CD14-positive monocyte (primary cell): Measurements from ENCODE around the gene SLC2A4RG. TPM values are rescaled to one million over a fixed set of nuclear protein-coding genes. Genes with fewer than 3 reads are reported as not detected.

Experiments
- DNase-seq, 3 donors: peaks; one replicate each; pipeline ENCODE4 v3.0.0-alpha.2; 2011 to 2022
- H2AFZ ChIP-seq: 2 replicates; pipeline ENCODE4 v1.6.0; 2012; ENCODE audit warnings: mild to moderate bottlenecking, low read depth, low read length, inconsistent platforms; ENCODE audit not compliant: insufficient read depth, poor library complexity, severe bottlenecking
- H3K27ac ChIP-seq, 2 donors: 1 replicate in 1 of 2; 2 replicates in 1 of 2; pipeline ENCODE4 v1.5.1; 2012 to 2013; ENCODE audit warnings: low read length in 2 of 2, control low read depth in 1 of 2, inconsistent platforms in 1 of 2, low read depth in 1 of 2, mild to moderate bottlenecking in 1 of 2
- H3K27me3 ChIP-seq, 2 donors: one replicate each; pipeline versions ENCODE4 v1.6.0 to v1.6.1; 2011 to 2013; ENCODE audit warnings: low read length in 2 of 2; ENCODE audit not compliant: control insufficient read depth in 2 of 2, insufficient read depth in 2 of 2
- H3K36me3 ChIP-seq, 2 donors: replicated peaks in 1 of 2; 1 replicate in 1 of 2; 2 replicates in 1 of 2; pipeline versions ENCODE4 v1.5.1 to v1.6.1; 2012 to 2013; ENCODE audit warnings: low read length in 2 of 2, control low read depth in 1 of 2, inconsistent platforms in 1 of 2, mild to moderate bottlenecking in 1 of 2; ENCODE audit not compliant: insufficient read depth in 2 of 2, control insufficient read depth in 1 of 2
- H3K4me1 ChIP-seq, 2 donors: 1 replicate in 1 of 2; 2 replicates in 1 of 2; pipeline versions ENCODE4 v1.5.1 to v1.6.1; 2012 to 2013; ENCODE audit warnings: low read length in 2 of 2, control low read depth in 1 of 2, inconsistent platforms in 1 of 2, mild to moderate bottlenecking in 1 of 2, moderate library complexity in 1 of 2; ENCODE audit not compliant: insufficient read depth in 2 of 2, control insufficient read depth in 1 of 2
- H3K4me2 ChIP-seq: replicated peaks from 2 replicates; pipeline ENCODE3; 2012; ENCODE audit warnings: low read length, moderate library complexity, mild to moderate bottlenecking; ENCODE audit not compliant: poor library complexity, severe bottlenecking; ENCODE audit errors: extremely low read depth
- H3K4me3 ChIP-seq, 3 experiments: fragments of 200-600 bp in 1 of 3; sonication (generic) in 1 of 3; replicated peaks in 1 of 3; 1 replicate in 2 of 3; 2 replicates in 1 of 3; pipeline ENCODE4 v1.5.1; 2011 to 2013; ENCODE audit warnings: low read length in 3 of 3, mild to moderate bottlenecking in 3 of 3, control low read depth in 2 of 3, low read depth in 2 of 3, inconsistent platforms in 1 of 3, moderate library complexity in 1 of 3
- H3K79me2 ChIP-seq: 2 replicates; pipeline ENCODE4 v1.6.0; 2012; ENCODE audit warnings: mild to moderate bottlenecking, control low read depth, inconsistent platforms, low read length, moderate library complexity; ENCODE audit not compliant: insufficient read depth
- H3K9ac ChIP-seq: 2 replicates; pipeline ENCODE4 v1.6.0; 2017; ENCODE audit warnings: low read length, mild to moderate bottlenecking; ENCODE audit not compliant: insufficient read depth, poor library complexity, severe bottlenecking
- H3K9me3 ChIP-seq, 2 donors: replicated peaks in 1 of 2; 1 replicate in 1 of 2; 2 replicates in 1 of 2; pipeline versions ENCODE4 v1.5.1 to v1.6.1; 2012 to 2013; ENCODE audit warnings: low read length in 2 of 2, control low read depth in 1 of 2; ENCODE audit not compliant: control insufficient read depth in 1 of 2, insufficient read depth in 1 of 2
- H4K20me1 ChIP-seq: 2 replicates; pipeline ENCODE4 v1.6.0; 2012; ENCODE audit warnings: mild to moderate bottlenecking, low read length, control low read depth, moderate library complexity; ENCODE audit not compliant: insufficient read depth
- H3K27ac Mint-ChIP-seq, 7 donors: one replicate each; pipeline ENCODE4 v1.8.0; 2020; ENCODE audit warnings: mild to moderate bottlenecking in 7 of 7, mixed read lengths in 7 of 7, moderate library complexity in 6 of 7, inconsistent platforms in 2 of 7
- H3K27me3 Mint-ChIP-seq, 3 donors: one replicate each; pipeline ENCODE4 v1.8.0; 2021 to 2022; ENCODE audit warnings: low read depth in 3 of 3, mild to moderate bottlenecking in 3 of 3, mixed read lengths in 3 of 3, moderate library complexity in 3 of 3, inconsistent platforms in 1 of 3
- H3K36me3 Mint-ChIP-seq, 2 donors: one replicate each; pipeline ENCODE4 v1.8.0; 2020; ENCODE audit warnings: mixed read lengths in 2 of 2, inconsistent platforms in 1 of 2, mild to moderate bottlenecking in 1 of 2
- H3K4me1 Mint-ChIP-seq: one replicate; pipeline ENCODE4 v1.8.0; 2020; ENCODE audit warnings: mild to moderate bottlenecking, mixed read lengths
- H3K4me3 Mint-ChIP-seq, 2 donors: one replicate each; pipeline ENCODE4 v1.8.0; 2020; ENCODE audit warnings: mild to moderate bottlenecking in 2 of 2, mixed read lengths in 2 of 2, moderate library complexity in 1 of 2
- H3K9me3 Mint-ChIP-seq, 7 donors: one replicate each; pipeline ENCODE4 v1.8.0; 2020 to 2022; ENCODE audit warnings: mixed read lengths in 7 of 7, mild to moderate bottlenecking in 6 of 7, moderate library complexity in 6 of 7, inconsistent platforms in 2 of 7
- CTCF ChIP-seq: fragments of 200-600 bp; IDR thresholded peaks from one replicate; pipeline ENCODE4 v1.8.0; 2022; ENCODE audit warnings: antibody characterized with exemption, mild to moderate bottlenecking
- WGBS: methylation state at CpG from one replicate; pipeline ENCODE4 v1.1.5; 2013; ENCODE audit warnings: missing lambda C conversion rate; ENCODE audit not compliant: insufficient coverage; 5-methylcytosine and 5-hydroxymethylcytosine counted together
- intact Hi-C, 2 donors: fragments of 100-400 bp; cut with micrococcal nuclease; formaldehyde crosslinking; loops; one replicate each; pipeline versions ENCODE4 v1.15.0 to v1.15.1; 2023
- polyA plus RNA-seq, 3 donors: library from polyadenylated mRNA; depleted of rRNA in 1 of 3; unstranded in 2 of 3; stranded (reverse) in 1 of 3; fragments of 300-500 nt in 2 of 3; fragments of >200 nt in 1 of 3; fragmentation: Illumina TruSeq in 2 of 3; gene quantifications; 1 replicate in 2 of 3; 2 replicates in 1 of 3; pipeline ENCODE4 v1.2.3, GENCODE V29; 2012 to 2021

Gene SLC2A4RG
- polyA plus RNA-seq, 3 donors = 0.46 to 21.0 (median 1.5) TPM

DNA sequence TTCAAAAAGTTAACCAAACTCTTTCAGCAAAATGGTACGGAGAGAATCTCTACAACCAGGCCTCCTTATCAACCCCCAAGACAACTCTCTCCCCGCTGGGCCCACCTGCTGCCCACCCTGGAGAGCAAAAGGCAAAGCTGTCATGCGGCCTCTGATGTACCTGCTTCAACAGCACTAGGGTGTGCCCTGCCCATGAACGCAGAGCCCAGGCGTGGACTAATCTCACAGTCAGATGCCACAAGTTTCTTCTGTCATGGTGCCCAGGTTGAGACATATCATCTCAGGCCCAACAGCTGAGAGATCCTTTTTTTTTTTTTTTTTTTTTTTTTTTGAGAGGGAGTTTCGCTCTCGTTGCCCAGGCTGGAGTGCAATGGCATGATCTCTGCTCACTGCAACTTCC, 26.3 kb downstream of the SLC2A4RG start:
- Histone ChIP-seq H4K20me1 (no peaks in the 10 kb centered on the region), H3K27me3 (no peaks in the 10 kb centered on the region), H3K9me3 (no peaks in the 10 kb centered on the region), H3K27ac (no peak overlapping the region), H3K79me2 (no peaks in the 10 kb centered on the region), H2AFZ (no peak overlapping the region), H3K4me3 (no peak overlapping the region), H3K36me3 (no peaks in the 10 kb centered on the region), H3K4me1 (no peaks in the 10 kb centered on the region), H3K4me2 (no peak overlapping the region), H3K9ac (no peak overlapping the region)
- H3K4me3 Mint-ChIP-seq = no peak overlapping the region
- no peaks in the 10 kb centered on the region for H3K4me1 Mint-ChIP-seq
- no peaks in the 10 kb centered on the region for H3K36me3 Mint-ChIP-seq
- intact Hi-C loops = no loop called here
- no CpG with 5 or more reads among the region's 7 CpGs for WGBS
- no peak for DNase-seq
- TF ChIP-seq CTCF = no peak
- peaks cover 0 to 12% (median 6%) of the 10 kb centered on the region in 3 donors for H3K27me3 Mint-ChIP-seq
- peaks cover 0 to 4% (median 0%) of the 10 kb centered on the region in 7 donors for H3K9me3 Mint-ChIP-seq
- H3K27ac Mint-ChIP-seq = no peak overlapping the region

- Mint-ChIP-seq H3K4me1 (no peaks in the 10 kb centered on the region), H3K9me3 (peaks cover 0 to 4% (median 0%) of the 10 kb centered on the region in 7 donors), H3K4me3 (no peak overlapping the region), H3K27ac (no peak overlapping the region), H3K36me3 (no peaks in the 10 kb centered on the region), H3K27me3 (peaks cover 0 to 12% (median 6%) of the 10 kb centered on the region in 3 donors)
- H3K9me3 ChIP-seq = no peaks in the 10 kb centered on the region
- H3K27me3 ChIP-seq = no peaks in the 10 kb centered on the region
- H4K20me1 ChIP-seq = no peaks in the 10 kb centered on the region
- no peaks in the 10 kb centered on the region for H3K4me1 ChIP-seq
- WGBS = 96% methylated on average over 35 of the region's 38 CpGs
- no peak for DNase-seq
- no peak overlapping the region for H2AFZ ChIP-seq
- no peak overlapping the region for H3K4me3 ChIP-seq
- no peak overlapping the region for H3K4me2 ChIP-seq
- no peaks in the 10 kb centered on the region for H3K79me2 ChIP-seq
- H3K27ac ChIP-seq = no peak overlapping the region
- intact Hi-C loops = no loop called here
- no peak for TF ChIP-seq CTCF
- no peak overlapping the region for H3K9ac ChIP-seq
- H3K36me3 ChIP-seq = no peaks in the 10 kb centered on the region
These were observed 27.3 kb downstream of the SLC2A4RG start for GRCh38 chr20:63766695-63767426.
